ENCODE measurements around the gene DMPK.
"Not testable (repeated sequence)": the region's sequence is repeated elsewhere in the genome, so short reads cannot be mapped to it uniquely, and the experiment has no call there.

DMPK gene

GRCh38 chr19:45739498-45740439 lies 42.5 kb downstream of the DMPK start:
- DNase-seq (ENCODE audit: low read depth), result no peak

GRCh38 chr19:45733160-45733810 lies 49.0 kb downstream of the DMPK start, which contains the start of gene MEIOSIN:
Gene MEIOSIN (plus strand): TSS chr19:45733439. CDS start chr19:45735377, 1,938 bp downstream.
- no peak for DNase-seq (ENCODE audit: low read depth)

- DNase-seq (ENCODE audit: low read depth), result peak; percentile 64
Observed at GRCh38 chr19:45730368-45731288, 51.7 kb downstream of the DMPK start, which contains the start of gene FBXO46. Gene FBXO46 (minus strand): TSS chr19:45730896. CDS start chr19:45713495, 17,401 bp downstream.

- no peak for DNase-seq (ENCODE audit: low read depth)
Observed at GRCh38 chr19:45729800-45730290, 52.4 kb downstream of the DMPK start.

- DNase-seq (ENCODE audit: low read depth), result not testable (repeated sequence)
Observed at GRCh38 chr19:45728683-45729082, 53.6 kb downstream of the DMPK start.

GRCh38 chr19:45720065-45720464 lies 62.2 kb downstream of the DMPK start:
- not testable (repeated sequence) for DNase-seq (ENCODE audit: low read depth)

All from stimulated activated CD8-positive, alpha-beta memory T cell treated with anti-CD3 and anti-CD28 coated beads, Interleukin-15, amount 100 ng/mL, for 24 hours (primary cell).